Uterus (tissue), 2 donors: ENCODE data around the gene DMD.

ENCODE experiments used
- POLR2A ChIP-seq, 2 donors: fragments of 450-650 bp; IDR thresholded peaks; one replicate each; pipeline ENCODE4 v1.6.1; 2016; ENCODE audit warnings: antibody characterized with exemption in 2 of 2, mild to moderate bottlenecking in 1 of 2, moderate library complexity in 1 of 2
- TF ChIP-seq, protein P1 (sequence below), 4 experiments: fragments of 200-600 bp in 2 of 4; fragments of 450-650 bp in 2 of 4; sonication (generic) in 2 of 4; IDR thresholded peaks; one replicate each; pipeline ENCODE4 v1.5.1; 2016 to 2019; ENCODE audit warnings: antibody characterized with exemption in 4 of 4, mild to moderate bottlenecking in 2 of 4, moderate library complexity in 1 of 4

DNA sequence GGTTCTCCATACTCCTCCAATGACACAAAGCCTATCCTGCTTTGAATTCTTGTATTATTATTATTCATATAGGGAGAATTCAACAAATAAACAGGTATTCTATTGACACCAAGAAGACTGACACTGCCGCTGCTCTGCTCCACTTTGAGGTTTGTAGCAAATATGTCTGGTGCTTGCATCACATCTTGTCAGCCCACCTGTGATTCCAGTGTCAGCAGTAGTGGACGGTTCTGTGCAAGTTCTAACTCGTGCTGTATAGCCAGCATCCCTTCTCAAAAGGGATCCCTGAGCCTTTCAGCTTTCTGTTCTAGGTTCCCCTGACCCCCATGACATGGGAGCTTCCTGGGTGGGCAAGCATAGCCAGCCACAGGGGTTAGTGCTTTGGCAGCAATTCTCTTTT is 1843.5 kb downstream of the DMD start:
- TF ChIP-seq, protein P1, sequence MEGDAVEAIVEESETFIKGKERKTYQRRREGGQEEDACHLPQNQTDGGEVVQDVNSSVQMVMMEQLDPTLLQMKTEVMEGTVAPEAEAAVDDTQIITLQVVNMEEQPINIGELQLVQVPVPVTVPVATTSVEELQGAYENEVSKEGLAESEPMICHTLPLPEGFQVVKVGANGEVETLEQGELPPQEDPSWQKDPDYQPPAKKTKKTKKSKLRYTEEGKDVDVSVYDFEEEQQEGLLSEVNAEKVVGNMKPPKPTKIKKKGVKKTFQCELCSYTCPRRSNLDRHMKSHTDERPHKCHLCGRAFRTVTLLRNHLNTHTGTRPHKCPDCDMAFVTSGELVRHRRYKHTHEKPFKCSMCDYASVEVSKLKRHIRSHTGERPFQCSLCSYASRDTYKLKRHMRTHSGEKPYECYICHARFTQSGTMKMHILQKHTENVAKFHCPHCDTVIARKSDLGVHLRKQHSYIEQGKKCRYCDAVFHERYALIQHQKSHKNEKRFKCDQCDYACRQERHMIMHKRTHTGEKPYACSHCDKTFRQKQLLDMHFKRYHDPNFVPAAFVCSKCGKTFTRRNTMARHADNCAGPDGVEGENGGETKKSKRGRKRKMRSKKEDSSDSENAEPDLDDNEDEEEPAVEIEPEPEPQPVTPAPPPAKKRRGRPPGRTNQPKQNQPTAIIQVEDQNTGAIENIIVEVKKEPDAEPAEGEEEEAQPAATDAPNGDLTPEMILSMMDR (IDR thresholded peaks at IDR 0.05) = no peak
- no peak for TF ChIP-seq POLR2A (IDR thresholded peaks at IDR 0.05)
